Measurements from ENCODE around the gene LARP6.
"Not testable (repeated sequence)": the region's sequence is repeated elsewhere in the genome, so short reads cannot be mapped to it uniquely, and the experiment has no call there.

Gene LARP6

GRCh38 chr15:70858614-70859321 is 4.8 kb upstream of the LARP6 start:
- not testable (repeated sequence) for DNase-seq

DNA sequence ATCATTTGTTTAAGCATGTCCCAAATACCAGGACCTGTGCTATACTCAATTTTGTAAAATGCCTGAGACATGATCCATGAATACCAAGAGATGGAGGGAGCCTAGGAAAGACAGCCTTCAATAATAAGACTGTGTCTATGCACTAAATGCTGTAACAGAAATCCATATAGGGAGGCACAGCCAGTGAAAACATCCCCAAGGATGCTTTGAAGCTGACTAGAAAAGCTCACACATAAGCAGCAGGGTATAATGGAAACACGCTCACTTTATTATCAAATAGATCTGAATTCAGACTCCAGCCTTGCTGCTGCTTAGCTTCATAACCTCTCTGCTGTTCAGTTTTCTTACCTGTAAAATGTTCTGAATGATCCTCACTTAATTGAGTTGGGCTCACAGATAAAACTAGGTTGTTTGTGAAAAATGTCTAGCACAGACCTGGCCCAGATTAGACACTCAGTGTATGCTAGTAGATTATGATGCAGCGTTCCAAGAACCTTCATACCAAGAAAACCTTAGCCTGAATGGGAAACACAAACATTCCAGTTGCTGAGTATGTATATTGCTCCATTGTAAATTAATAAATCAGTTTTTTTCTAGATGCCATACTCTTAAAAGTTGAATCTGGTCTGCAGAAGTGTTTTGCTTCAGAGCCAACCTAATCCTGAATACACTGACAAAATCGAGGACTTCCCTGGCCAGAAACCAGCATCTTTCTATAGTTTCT is 3.8 kb upstream of the LARP6 start:
- no peak for DNase-seq

DNA sequence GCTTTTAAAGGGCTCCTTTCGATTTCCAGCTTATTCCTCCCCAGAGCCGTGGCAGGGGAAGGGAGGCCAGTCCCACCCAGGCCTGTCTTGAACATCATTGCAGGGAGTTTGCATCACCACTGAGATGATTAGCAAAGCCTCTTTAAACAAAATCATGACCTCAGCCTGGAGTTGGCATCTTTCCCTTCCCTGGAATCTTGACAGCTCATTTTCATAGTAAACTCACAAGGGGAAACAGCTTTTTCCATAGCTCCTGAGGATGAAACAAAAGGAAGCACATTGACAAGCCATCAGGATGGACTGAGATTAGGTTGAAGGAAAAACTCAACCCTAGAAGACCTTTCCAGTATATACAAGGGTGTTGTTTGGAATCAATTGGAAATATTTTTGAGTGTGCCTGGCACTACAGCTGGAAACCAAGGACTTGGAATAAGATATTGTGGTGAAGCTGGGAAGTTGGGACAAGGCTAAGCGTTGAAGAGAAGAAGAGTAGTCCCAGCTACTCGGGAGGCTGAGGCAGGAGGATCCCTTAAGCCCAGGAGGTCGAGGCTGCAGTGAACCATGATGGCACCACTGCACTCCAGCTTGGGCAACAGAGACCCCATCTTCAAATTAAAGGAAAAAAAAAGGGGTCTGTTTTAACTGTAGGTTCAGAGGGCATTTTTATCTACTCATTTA is 3.1 kb upstream of the LARP6 start:
- DNase-seq = no peak

GRCh38 chr15:70856177-70856883 is 2.4 kb upstream of the LARP6 start:
- DNase-seq = no peak

- DNase-seq = no peak
Measured at GRCh38 chr15:70855764-70856163, 1.8 kb upstream of the LARP6 start.

GRCh38 chr15:70854666-70854976 is 664 bp upstream of the LARP6 start:
- no peak for DNase-seq

DNA sequence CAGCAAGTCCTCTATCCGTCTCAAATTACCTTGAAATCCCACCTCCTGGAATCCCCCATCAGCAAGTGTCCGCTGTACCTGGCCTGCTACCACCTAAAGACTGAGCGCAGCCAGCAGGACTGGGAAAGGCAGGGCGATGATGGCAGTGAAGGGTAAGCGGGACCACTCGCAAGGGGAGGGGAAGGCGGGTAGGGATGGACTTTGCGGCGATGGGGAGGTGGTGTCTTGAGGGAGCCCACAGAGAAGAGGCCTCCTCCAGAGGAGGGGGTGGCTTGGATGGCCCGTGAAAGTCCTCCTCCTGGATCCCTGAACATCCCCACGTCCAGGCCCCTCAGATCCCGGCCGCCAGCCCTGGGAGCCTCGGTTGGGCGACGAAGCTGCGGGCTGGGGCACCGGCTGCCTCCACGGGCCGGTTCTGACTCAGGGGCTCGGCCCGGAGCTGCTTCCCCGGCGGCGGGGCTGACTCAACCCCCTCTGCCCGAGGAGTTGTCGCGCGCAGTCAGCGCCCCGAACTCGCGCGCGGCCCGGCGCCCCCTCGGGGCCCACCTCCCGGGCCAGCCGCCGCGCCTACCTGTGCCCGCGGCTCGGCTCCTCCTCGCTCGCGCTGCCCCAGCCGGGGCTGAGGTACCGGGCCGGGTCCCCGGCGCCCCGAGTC is 512 bp downstream of the LARP6 start:
- no peak for DNase-seq

DNA sequence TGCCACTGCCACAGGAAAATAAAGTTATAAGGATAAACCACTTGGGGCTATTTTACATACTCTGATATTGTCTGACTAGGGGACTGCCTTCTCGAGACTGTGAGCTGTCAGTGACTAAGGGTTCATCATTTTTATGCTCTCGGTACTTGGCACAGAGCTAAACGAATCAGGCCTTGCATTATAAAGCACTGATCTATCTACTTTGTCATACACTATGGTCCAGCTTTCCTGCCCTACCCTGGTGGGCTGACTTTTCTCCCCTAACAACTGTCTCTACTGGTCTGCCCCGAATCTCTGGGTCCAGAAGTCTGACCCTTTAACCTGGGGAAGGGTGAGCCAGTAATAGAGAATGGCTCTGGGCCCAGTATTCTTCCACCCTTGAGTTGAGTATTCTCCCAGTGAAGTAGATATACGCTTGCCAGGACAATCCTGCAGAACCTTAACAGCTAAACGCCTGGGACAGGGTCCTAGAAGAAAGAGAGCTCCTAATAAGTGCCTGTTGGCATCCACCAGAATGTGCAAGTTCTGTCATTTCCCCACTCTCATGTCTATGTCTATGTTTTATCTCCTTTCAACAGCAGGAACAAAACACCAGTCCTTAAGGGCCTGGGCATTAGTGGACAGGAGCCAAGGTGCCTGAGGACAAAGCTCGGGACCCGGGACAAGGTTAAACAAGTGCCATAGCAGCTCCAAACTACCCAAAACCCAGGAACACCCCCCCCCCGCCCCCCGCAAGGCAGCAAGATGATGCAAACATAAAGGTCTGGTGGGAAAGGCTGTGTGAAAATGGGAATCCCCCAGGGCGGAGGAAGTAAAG is 1.2 kb downstream of the LARP6 start:
- DNase-seq = no peak

DNA sequence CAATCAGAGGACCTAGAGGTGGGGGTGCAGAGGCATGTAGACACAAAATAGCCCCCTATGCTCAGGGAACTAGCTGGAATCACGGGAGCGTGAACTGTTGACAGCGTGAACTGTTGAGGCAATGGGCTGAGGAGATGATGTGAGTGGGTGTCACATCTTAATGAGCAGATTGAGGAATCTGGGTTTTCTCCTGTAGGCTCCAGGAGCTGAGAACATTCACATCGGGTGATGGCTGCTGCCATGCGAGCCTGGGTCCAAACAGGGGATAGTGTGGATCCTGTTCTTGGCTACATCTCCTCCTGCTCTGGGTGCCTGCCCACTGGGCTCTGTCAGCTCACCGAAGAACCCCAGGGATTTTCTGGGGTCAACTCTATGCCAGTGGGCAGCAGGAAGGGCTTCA is 2.1 kb downstream of the LARP6 start:
- no peak for DNase-seq

GRCh38 chr15:70845602-70846360 is 8.2 kb downstream of the LARP6 start:
- no peak for DNase-seq

DNA sequence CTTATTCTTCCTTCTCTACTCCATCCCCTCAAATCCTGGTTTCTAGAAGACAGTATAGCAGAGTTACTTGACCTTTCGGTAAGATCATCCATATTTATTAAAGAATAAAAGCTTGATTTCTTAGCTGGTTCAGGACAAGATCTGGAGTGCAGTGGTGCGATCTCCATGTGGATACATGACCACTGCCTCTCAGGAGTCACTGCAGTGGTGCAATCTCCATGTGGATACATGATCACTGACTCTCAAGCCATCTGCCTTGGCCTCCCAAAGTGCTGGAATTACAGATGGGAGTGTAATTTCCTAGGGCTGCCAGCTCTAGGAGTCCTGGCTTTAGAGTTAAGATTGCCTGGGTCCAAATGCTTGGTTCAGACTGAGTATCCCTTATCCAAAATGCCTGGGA is 16.5 kb downstream of the LARP6 start:
- no peak for DNase-seq

- no peak for DNase-seq
Measured at GRCh38 chr15:70835841-70836240, 18.1 kb downstream of the LARP6 start.

DNA sequence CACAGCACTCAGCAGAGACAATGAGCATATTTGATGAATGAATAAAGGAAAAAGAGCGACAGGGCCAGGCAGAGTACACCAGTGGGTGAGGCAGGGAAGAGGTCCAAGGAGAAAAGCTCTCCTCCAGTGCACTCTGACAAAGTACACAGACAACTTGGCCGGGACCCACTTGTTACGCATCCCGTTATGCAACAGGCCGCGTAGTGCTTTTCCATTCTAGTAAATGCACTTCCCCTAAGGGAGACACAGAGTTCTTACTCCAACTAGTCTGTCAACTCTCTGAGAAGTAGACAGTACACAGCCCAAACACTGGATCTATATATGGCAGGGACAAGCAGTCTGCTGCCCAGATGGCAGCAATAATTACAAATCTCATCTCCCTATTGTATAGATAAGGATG is 18.5 kb downstream of the LARP6 start:
- DNase-seq = no peak

- DNase-seq = no peak
Measured at GRCh38 chr15:70834999-70835398, 19.0 kb downstream of the LARP6 start.

DNA sequence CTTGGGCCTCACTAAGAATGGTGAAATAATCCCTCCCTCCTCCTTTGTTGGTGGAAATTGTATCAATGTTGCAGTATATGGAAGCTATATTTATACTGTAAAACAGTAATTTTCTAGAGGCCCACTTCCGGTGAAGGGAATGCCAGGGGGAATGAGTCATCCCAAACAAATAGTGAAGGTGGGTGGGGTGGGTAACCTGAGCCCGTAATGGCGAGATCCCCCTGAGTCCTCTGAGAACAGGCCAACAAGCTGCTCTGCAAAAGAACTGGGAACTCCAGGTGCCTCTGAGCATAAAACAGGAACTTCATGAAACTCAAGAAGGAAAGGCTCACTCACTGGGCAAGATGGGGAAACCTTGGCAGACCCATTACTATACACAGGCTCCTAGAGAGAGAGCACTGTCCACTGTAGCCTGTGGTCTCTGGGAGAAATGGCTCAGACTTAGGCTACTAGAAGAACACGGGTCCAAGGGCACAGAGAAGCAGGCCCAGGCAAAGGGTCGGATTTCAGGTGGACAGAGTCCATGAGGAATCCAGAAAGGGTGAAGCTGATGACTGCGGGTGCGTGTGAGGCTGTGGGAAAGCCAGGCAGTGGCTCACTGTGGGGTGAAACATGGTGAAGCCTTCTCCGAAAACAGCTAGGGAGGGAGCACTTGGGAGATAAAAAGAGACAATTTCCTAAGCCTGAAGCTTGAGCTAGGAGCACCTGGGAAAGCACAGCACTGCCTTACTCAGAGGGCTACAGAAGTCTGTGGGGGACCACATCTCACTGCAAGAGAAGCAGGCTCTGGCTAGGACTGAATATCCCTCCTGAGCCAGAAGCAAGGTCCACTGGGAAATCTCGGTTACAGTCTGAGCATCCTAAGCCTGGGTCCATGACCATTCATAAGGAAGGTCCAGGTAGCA is 19.8 kb downstream of the LARP6 start:
- DNase-seq = no peak

- no peak for DNase-seq
Measured at GRCh38 chr15:70833422-70833821, 20.5 kb downstream of the LARP6 start.

GRCh38 chr15:70832176-70832575 is 21.8 kb downstream of the LARP6 start:
- no peak for DNase-seq

GRCh38 chr15:70831094-70831911 is 22.7 kb downstream of the LARP6 start:
- DNase-seq = no peak

DNA sequence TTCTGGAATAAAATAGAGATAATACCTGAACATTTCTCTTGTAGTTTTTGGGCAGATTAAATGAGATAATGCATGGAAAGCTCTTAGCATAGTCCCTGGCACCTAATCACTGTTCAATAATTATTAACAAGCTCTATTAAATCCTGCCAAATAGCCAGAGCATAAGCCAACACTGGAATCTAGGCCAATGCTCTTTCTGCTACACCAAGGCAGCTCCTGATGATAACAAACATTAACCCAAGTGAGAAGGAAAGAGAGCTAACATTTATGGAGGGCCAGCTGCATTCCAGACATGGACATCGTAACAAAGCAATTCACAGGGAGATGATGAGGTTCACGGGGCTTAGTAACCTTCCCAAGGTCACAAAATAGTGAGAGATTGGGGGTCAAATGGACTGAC is 23.3 kb downstream of the LARP6 start:
- no peak for DNase-seq
